Suppressor macrophage (primary cell): ENCODE results near the gene ATP5PB.

Source experiments
- DNase-seq, 4 experiments: peaks; one replicate each; pipeline ENCODE4 v3.0.0-alpha.2; 2020 to 2022

ATP5PB gene

GRCh38 chr1:111507411-111508201 is 58.3 kb downstream of the ATP5PB start:
- DNase-seq: peak; percentile 93 to 98 (median 96)

- DNase-seq: no peak
Observed at GRCh38 chr1:111509997-111510375, 60.7 kb downstream of the ATP5PB start.

- DNase-seq: no peak
Observed at GRCh38 chr1:111511370-111511769, 62.1 kb downstream of the ATP5PB start.
